ENCODE results near the gene CCNO. TPM values are rescaled to one million over a fixed set of nuclear protein-coding genes. Genes with fewer than 3 reads are reported as not detected.
A peak's percentile ranks its signal among the peaks of the same experiment; 100 is the strongest.

CCNO gene
- total RNA-seq, 1 donor from 2014 or later = 0.43 TPM

GRCh38 chr5:55223812-55224240, 9.6 kb downstream of the CCNO start:
- peaks cover 2% of the 10 kb centered on the region for H3K9me3 ChIP-seq (ENCODE audit: insufficient read depth, low read depth, low read length)
- Mint-ChIP-seq H3K9me3 (ENCODE audit: unreplicated experiment) (peaks cover 16% of the 10 kb centered on the region), H3K4me3 (ENCODE audit: unreplicated experiment) (no peak overlapping the region), H3K36me3 (ENCODE audit: low read depth, unreplicated experiment) (no peaks in the 10 kb centered on the region), H3K4me1 (ENCODE audit: low read depth, unreplicated experiment) (peaks cover 5% of the 10 kb centered on the region), H3K27ac (ENCODE audit: unreplicated experiment) (no peak overlapping the region), H3K27me3 (ENCODE audit: low read depth, unreplicated experiment) (peaks cover 83% of the 10 kb centered on the region)
- H2AFZ ChIP-seq (ENCODE audit: low read depth, low read length) = peak overlapping the region; percentile 35
- no peak for TF ChIP-seq EZH2 (IDR thresholded peaks at IDR 0.05; ENCODE audit: insufficient read depth, low read length)
- no peak for TF ChIP-seq CTCF (IDR thresholded peaks at IDR 0.05; ENCODE audit: insufficient read depth, low read depth, low read length)
- H3K9ac ChIP-seq (ENCODE audit: low read length) = no peak overlapping the region
- no peak for FAIRE-seq
- peaks cover 90% of the 10 kb centered on the region for H3K27me3 ChIP-seq (ENCODE audit: insufficient read depth, low read length)
- H3K79me2 ChIP-seq (ENCODE audit: insufficient read depth, low read length) = no peaks in the 10 kb centered on the region
- DNase-seq (ENCODE audit: low read depth) = no peak
- no peak overlapping the region for H3K4me3 ChIP-seq (ENCODE audit: insufficient read depth, low read depth, low read length)
- peak overlapping the region; percentile 60 for H3K4me2 ChIP-seq (ENCODE audit: low read length)
- peaks cover 18% of the 10 kb centered on the region for H3K4me1 ChIP-seq (ENCODE audit: insufficient read depth, low read length)
- peaks cover 10% of the 10 kb centered on the region for H4K20me1 ChIP-seq (ENCODE audit: insufficient read depth, low read length)
- H3K27ac ChIP-seq (ENCODE audit: low read depth, low read length) = no peak overlapping the region
- no peaks in the 10 kb centered on the region for H3K36me3 ChIP-seq (ENCODE audit: insufficient read depth, low read length)

GRCh38 chr5:55222985-55223811, 10.2 kb downstream of the CCNO start:
- H3K4me2 ChIP-seq (ENCODE audit: low read length) = peak overlapping the region; percentile 60
- FAIRE-seq = no peak
- no peak overlapping the region for H3K4me3 Mint-ChIP-seq (ENCODE audit: unreplicated experiment)

More at GRCh38 chr5:55222985-55223811, 10.2 kb downstream of the CCNO start:
- H3K27me3 ChIP-seq (ENCODE audit: insufficient read depth, low read length) = peaks cover 90% of the 10 kb centered on the region
- H3K9me3 ChIP-seq (ENCODE audit: insufficient read depth, low read depth, low read length) = peaks cover 2% of the 10 kb centered on the region
- H4K20me1 ChIP-seq (ENCODE audit: insufficient read depth, low read length) = peaks cover 10% of the 10 kb centered on the region
- no peak overlapping the region for H3K9ac ChIP-seq (ENCODE audit: low read length)
- Mint-ChIP-seq H3K27me3 (ENCODE audit: low read depth, unreplicated experiment) (peaks cover 83% of the 10 kb centered on the region), H3K4me1 (ENCODE audit: low read depth, unreplicated experiment) (peaks cover 5% of the 10 kb centered on the region), H3K27ac (ENCODE audit: unreplicated experiment) (no peak overlapping the region), H3K36me3 (ENCODE audit: low read depth, unreplicated experiment) (no peaks in the 10 kb centered on the region), H3K9me3 (ENCODE audit: unreplicated experiment) (peaks cover 12% of the 10 kb centered on the region)
- DNase-seq (ENCODE audit: low read depth) = no peak
- H3K4me1 ChIP-seq (ENCODE audit: insufficient read depth, low read length) = peaks cover 18% of the 10 kb centered on the region
- H3K79me2 ChIP-seq (ENCODE audit: insufficient read depth, low read length) = no peaks in the 10 kb centered on the region
- H2AFZ ChIP-seq (ENCODE audit: low read depth, low read length) = peak overlapping the region; percentile 35
- no peak for TF ChIP-seq CTCF (IDR thresholded peaks at IDR 0.05; ENCODE audit: insufficient read depth, low read depth, low read length)
- TF ChIP-seq EZH2 (IDR thresholded peaks at IDR 0.05; ENCODE audit: insufficient read depth, low read length) = peak; percentile 99
- no peaks in the 10 kb centered on the region for H3K36me3 ChIP-seq (ENCODE audit: insufficient read depth, low read length)
- H3K4me3 ChIP-seq (ENCODE audit: insufficient read depth, low read depth, low read length) = no peak overlapping the region
- no peak overlapping the region for H3K27ac ChIP-seq (ENCODE audit: low read depth, low read length)

Data from astrocyte (in vitro differentiated cells and primary cell).